GM12892 (cell line): ENCODE data around the gene TNN.

Source experiments
- DNase-seq: peaks from one replicate; pipeline ENCODE4 v3.0.0; 2011; ENCODE audit not compliant: insufficient read length
- FAIRE-seq: peaks from 2 replicates; lab custom pipeline; 2011; peaks lifted over from hg19 to GRCh38; lab: Jason Lieb, UNC
- POLR2A ChIP-seq: IDR thresholded peaks from 2 replicates; pipeline ENCODE4 v1.6.1; 2011; ENCODE audit warnings: low read depth, low read length, control low read depth
- POLR2AphosphoS5 ChIP-seq: IDR thresholded peaks from 2 replicates; pipeline ENCODE4 v1.6.1; 2011; ENCODE audit warnings: low read depth, low read length, control low read depth
- TAF1 ChIP-seq: IDR thresholded peaks from 2 replicates; pipeline ENCODE4 v1.6.1; 2011; ENCODE audit warnings: low read depth, mild to moderate bottlenecking, control low read depth, low read length, borderline replicate concordance

TNN gene

DNA sequence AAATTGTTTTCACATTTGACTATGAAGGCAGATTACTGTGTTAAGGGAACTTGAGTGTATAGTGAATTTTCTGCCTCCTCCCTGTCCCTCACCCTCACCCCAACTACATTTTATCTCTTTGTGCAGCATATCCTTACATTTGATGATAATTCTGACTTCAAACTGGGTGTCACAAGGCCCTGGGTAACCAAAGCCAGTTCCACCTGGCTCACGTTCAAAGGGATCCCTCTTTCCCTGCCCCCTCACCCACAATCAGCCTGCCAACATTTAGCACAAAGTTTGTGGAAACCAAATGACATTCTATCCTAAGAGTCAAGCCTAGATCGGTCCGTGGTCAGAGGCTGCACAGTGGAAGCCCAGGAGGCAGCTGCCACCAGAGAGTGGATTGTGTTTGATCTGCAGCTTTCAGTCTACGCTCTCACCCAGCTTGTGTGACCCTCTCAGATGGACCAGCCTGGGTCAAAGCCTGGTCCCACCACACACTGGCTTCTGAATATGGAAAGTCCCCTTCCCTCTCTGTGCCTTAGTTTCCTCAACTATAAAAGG, 114.6 kb downstream of the TNN start:
- TF ChIP-seq TAF1: no peak
- no peak for TF ChIP-seq POLR2A
- no peak for DNase-seq
- no peak for FAIRE-seq

DNA sequence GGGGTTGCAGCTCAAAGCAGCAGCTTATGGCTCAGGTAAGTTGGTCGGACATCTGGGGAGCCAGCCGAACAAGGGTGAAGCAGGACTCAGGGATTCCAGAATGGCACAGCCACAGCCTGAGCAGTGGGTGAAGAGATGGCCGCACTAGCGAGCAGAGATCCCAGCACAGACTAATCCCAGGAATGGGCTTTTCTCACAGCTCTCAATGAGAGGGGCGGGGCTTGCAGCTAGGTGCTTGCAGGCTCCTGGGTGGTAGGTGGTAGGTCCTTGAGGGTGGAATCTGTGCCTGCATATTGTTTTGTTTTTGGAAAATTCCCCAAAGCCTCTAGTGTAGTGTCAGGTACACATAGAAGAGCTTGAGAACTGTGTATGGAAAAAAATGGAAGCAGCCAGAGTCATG, 116.0 kb downstream of the TNN start:
- TF ChIP-seq POLR2AphosphoS5: no peak
- TF ChIP-seq POLR2A: no peak
- TF ChIP-seq TAF1: no peak

DNA sequence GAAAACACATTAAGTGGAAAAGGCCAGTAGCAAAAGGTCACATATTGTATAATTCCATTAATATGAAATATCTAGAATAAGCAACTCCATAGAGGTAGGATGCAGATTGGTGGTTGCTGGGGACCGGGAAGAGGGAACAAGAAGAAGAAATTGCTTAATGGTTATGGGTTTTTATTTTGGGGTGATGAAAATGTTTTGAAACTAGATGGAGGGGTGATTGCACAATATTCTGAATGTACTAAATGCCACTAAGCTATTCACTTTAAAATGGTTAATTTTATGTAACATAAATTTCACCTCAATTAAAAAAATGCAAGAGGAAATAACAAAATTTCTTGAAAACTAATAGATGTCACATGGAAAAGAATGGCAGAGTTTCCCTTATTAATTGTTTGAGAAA, 118.3 kb downstream of the TNN start:
- no peak for DNase-seq
- no peak for FAIRE-seq
- TF ChIP-seq POLR2A (no peak), POLR2AphosphoS5 (no peak), TAF1 (no peak)

More for the DNA sequence above, 116.0 kb downstream of the TNN start:
- FAIRE-seq (no peak), DNase-seq (no peak)

DNA sequence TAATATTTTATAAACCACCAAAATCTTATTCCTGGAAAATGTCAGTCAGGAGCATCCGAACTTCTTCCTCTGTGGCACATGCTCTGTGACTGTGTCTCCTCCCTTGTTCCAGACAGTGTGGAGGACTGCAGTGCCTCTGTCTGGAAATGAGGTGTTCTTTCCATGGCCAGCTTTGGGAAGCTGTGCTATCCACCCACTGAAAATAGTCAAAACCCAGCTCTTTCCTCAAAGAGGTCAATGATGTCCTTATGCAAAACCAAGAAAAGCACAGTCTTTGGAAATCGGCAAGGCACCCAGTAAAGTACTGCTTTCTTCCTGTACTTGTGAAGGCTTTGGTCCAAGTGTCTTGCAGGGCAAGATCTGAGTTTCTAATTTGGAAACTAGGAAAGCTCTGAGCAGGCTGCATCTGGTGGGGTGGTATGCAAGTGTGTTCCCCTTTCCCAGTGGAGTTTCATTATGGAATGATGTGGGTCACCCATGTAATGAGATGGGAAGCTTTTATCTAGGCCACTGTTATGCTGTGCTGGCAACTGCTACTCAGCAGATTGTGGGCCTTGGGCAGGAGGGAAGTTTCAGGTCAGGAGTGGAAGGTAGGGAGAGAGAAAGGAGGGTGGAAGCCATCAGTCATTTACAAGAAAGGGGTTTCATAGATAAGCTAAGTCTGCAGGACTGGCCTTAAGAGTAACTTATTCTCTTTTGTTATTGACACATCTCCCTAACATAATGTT, 119.0 kb downstream of the TNN start:
- TF ChIP-seq TAF1 (no peak), POLR2AphosphoS5 (no peak), POLR2A (no peak)
- FAIRE-seq: peak; percentile 48

DNA sequence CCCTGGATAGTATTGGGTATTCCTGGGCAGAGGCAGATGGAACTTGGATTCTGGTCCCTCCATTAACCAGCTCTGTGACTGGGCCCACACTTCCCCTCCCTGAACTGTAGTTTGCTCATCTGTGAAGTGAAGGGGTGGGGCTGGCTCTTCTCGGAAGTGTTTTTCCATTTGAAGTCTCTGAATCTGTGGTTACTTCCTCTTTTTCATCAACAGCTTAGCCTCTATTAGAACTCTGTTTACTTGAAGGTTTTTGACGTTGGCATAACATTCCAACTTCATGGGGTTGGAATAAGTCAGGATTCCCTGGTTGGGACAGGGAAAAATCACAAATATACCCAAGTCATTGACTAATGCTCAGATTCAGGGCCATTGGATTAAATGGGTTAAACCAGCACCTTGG, 121.3 kb downstream of the TNN start:
- FAIRE-seq: peak; percentile 97
- DNase-seq: no peak
- TF ChIP-seq TAF1 (no peak), POLR2A (no peak; the same call in 1 of the 2 replicates), POLR2AphosphoS5 (no peak)

More for the DNA sequence above, 119.0 kb downstream of the TNN start:
- DNase-seq: no peak

DNA sequence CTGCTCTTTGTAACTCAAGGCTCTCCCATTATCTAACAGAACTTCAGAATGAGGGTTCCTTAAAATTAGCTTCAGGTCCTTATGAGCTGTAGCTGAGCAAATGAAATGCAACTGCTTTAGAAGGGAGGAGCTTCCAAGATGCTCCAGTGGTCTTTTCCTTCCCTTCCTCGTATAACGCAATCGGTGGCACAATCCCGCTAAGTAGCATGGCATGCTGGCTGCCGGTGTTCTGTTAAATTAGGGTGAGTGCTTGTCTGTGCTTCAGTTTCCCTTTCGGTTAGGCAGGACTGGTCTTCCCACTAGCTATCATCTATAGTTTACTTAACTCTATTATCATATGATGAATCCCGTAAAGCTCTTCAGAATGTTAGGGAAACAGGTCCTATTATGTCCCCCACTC, 124.0 kb downstream of the TNN start:
- DNase-seq (no peak), FAIRE-seq (peak; percentile 73)
- TF ChIP-seq POLR2A (no peak), TAF1 (no peak), POLR2AphosphoS5 (no peak)

DNA sequence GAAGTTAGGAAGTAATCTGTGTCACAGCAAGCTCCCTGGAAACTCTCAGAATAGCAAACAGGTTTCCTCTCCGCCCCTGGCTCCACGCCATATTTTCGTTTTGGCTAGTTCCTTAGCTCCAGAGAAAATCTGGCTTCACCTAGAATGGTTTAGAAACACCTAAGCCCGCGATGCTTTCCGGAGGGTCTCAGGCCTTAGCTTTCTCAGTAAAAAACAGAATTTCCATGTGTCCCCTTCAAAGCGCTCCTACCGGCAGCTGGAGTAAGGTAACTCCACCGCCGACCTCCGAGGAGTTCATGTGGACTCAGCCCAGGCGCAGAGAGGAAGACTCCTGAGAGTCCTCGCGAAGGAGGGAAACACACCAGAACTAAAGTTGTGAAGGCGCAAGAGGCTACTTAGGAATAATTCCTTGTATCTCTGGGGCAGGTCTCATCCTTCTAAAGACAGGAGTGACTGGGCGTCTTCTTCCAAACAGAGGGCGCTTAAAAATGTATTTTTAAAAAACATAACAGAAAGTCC, 124.5 kb downstream of the TNN start:
- FAIRE-seq: no peak

DNA sequence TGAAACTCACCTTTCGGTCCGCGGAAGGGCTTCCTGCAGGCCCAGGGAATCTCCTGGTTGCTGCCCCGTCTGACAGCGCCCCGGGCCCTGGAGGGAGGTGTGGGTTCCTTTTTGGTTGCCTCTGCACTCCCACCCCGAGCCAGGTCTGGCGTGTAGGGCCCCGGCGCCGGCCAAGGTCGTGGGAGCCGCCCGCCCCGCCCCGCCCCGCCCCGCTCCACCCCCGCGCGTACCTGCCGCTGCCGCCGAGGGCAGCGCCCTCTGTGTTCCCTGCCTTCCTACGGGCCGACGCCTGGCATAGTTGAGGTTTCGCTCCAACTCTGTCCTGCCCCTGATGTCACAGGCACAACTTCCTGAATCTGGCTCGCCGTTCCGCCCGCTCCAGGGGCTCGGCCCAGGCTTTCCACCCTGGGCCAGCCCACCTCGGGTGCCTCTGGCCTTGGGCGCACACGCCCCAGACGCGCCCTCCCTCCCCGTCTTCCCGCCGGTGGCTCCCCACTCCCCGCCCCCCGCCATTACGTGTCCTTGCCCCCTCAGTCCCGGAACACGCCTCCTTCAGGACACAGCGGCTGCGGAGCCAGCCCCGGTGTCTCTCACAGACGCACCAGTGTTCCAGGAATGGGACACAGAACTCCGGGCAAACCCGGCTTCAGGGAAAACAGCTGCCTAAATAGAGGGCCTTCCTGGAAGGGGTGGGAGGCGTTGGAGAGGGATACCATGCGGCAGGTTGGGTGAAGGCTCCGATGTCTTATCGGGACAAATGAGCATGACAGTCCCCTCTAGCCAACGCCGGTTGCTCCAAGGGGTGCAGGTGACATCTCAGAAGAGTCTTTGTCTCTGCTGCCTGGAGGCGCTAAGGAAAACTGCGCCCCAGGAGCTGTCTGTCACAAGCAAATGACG, 125.2 kb downstream of the TNN start, which contains the start of gene KIAA0040:
KIAA0040 (minus strand) TSS at position 147 of the 897 bp plus-strand sequence. CDS start 31,763 bp downstream, outside the sequence.
- peak; percentile 94 for FAIRE-seq
- TF ChIP-seq POLR2AphosphoS5: peak; percentile 71; the same call in 1 of the 2 replicates
- peak; percentile 78; the same call in 1 of the 2 replicates for TF ChIP-seq POLR2A
- TF ChIP-seq TAF1: no peak
- DNase-seq: peak; percentile 62

More for the DNA sequence above, 124.5 kb downstream of the TNN start:
- no peak for DNase-seq
- TF ChIP-seq TAF1 (no peak), POLR2AphosphoS5 (no peak), POLR2A (no peak)

DNA sequence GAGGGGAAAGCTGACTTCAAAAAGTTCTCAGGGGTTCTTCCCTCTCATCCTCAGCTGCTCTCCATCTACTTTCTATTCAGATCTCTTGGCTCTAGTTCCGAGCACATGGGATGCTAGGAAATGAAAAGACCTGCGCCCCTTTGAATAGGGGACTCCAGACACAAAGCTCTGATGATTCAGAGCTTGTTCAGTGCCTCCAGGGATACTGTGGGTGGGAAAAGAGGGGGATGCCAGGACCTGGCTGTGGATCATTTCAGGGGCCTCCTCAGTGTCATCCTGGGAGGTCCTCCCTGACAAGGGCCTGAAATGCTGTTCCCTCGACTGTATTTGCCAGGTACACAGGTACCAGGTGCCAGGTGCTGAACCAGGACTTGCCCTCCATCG, 125.9 kb downstream of the TNN start:
- DNase-seq: no peak
- TF ChIP-seq TAF1 (no peak), POLR2A (no peak), POLR2AphosphoS5 (no peak)
- no peak for FAIRE-seq

DNA sequence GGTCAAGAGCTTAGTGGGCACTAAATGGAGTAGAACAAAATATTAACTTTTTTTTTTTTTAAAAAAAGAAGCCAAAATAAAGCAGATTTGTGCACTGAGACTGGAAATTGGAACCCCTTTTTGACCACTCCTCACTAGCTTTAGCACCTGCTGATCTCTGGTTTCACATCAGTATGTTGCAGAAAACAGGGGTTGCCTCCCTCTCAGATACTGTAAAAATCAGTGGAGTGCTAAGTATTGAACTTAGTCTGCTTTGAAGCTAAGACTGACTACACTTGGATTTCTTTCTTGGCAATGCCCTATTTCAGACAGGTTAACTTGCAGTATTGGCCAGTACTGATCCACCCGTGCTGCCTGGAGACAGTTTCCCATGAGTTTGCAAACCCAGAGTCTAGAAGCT, 127.6 kb downstream of the TNN start:
- DNase-seq (no peak), FAIRE-seq (no peak)
- no peak for TF ChIP-seq POLR2A
- no peak for TF ChIP-seq TAF1
- TF ChIP-seq POLR2AphosphoS5: no peak

DNA sequence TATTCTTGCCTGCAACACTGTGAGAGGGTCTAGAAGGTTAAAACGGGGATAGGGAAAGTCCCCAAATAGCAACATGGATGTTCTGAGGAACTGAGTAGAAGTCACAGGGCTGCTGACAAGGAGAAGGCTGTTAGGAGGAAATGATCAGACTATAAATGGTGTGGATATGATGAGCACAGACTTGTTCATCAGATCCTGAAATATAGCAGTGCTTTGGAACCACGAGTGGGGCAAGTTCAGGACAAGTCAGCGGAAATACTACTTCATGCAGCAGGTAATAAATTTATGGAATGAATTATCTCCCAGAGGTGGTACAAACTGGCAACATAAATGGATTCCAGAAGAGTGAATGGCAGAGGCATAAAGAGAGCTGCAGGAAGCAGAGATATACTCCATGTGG, 128.2 kb downstream of the TNN start:
- FAIRE-seq (no peak), DNase-seq (no peak)
- TF ChIP-seq POLR2A: no peak
- TF ChIP-seq TAF1: no peak
- TF ChIP-seq POLR2AphosphoS5: no peak

DNA sequence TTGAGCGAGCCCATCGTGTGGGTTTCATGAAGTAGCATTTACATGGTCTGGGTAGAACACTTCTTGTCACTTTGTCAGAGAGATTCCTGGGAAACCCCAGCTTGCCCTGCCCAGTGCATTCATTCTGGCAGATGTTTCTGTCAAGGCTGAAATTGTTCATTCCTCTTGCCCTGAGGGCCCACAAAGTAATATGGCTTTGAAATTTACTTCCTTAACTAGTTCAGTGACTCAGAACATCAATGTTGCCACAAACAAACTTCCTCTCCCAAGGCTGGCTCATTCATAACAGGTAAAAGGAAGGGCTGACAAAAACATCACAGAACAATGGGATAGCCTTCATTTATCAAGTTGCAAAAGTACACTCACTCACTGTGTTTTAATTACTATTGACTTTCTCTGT, 129.9 kb downstream of the TNN start:
- TF ChIP-seq POLR2AphosphoS5: no peak
- TF ChIP-seq TAF1: no peak
- TF ChIP-seq POLR2A: no peak
- DNase-seq (no peak), FAIRE-seq (no peak)
